Body of pancreas (tissue), 4 donors: ENCODE data around the gene CYSLTR2. TPM values are rescaled to one million over a fixed set of nuclear protein-coding genes. Genes with fewer than 3 reads are reported as not detected.
A peak's percentile ranks its signal among the peaks of the same experiment; 100 is the strongest.

ENCODE experiments used
- ATAC-seq: fragments of 150-250 bp; one replicate; pipeline ENCODE4 v1.9.1; 2016
- DNase-seq, 4 donors: peaks; one replicate each; pipeline ENCODE4 v3.0.0-alpha.2; 2019
- H3K27ac ChIP-seq, 4 donors: fragments of 200-600 bp; sonication (generic); 1 replicate in 3 of 4; 2 replicates in 1 of 4; pipeline versions ENCODE4 v1.5.1 to v1.6.1; 2016 to 2019; ENCODE audit warnings: mild to moderate bottlenecking in 1 of 4, mixed read lengths in 1 of 4, moderate library complexity in 1 of 4
- H3K27me3 ChIP-seq, 2 donors: fragments of 200-600 bp; sonication (generic); one replicate each; pipeline ENCODE4 v1.6.0; 2016; ENCODE audit warnings: mild to moderate bottlenecking in 1 of 2
- H3K36me3 ChIP-seq, 2 donors: fragments of 200-600 bp; sonication (generic); replicated peaks in 1 of 2; 2 replicates each; pipeline ENCODE4 v1.5.1; 2016; ENCODE audit warnings: low read depth in 2 of 2; ENCODE audit not compliant: insufficient read depth in 1 of 2
- H3K4me1 ChIP-seq: fragments of 200-600 bp; sonication (generic); one replicate; pipeline ENCODE4 v1.6.0; 2016
- H3K4me3 ChIP-seq, 2 donors: fragments of 200-600 bp; sonication (generic); 1 replicate in 1 of 2; 2 replicates in 1 of 2; pipeline ENCODE4 v1.5.1; 2016 to 2019
- H3K9me3 ChIP-seq, 3 donors: fragments of 200-600 bp; sonication (generic); 1 replicate in 2 of 3; 2 replicates in 1 of 3; pipeline ENCODE4 v1.5.1; 2016
- CTCF ChIP-seq, 7 experiments: fragments of 450-650 bp in 4 of 7; fragments of 200-600 bp in 3 of 7; sonication (generic) in 3 of 7; IDR thresholded peaks; one replicate each; pipeline ENCODE4 v1.5.1; 2016 to 2019; ENCODE audit warnings: antibody characterized with exemption in 7 of 7
- POLR2A ChIP-seq, 3 donors: fragments of 450-650 bp; IDR thresholded peaks; one replicate each; pipeline ENCODE4 v1.6.1; 2016; ENCODE audit warnings: antibody characterized with exemption in 3 of 3, mild to moderate bottlenecking in 2 of 3
- WGBS, 2 donors: methylation state at CpG; one replicate each; pipeline ENCODE4 v1.1.5; 2017; 5-methylcytosine and 5-hydroxymethylcytosine counted together
- intact Hi-C: fragments of 100-400 bp; cut with DNase I; formaldehyde crosslinking; loops from one replicate; pipeline ENCODE4 v1.15.1; 2023
- total RNA-seq, 2 donors: library from RNA; depleted of rRNA; stranded (reverse); fragments of >200 nt; gene quantifications; one replicate each; pipeline ENCODE4 v1.1.0, GENCODE V29; 2016

Gene CYSLTR2
- total RNA-seq, 2 donors from 2014 or later = 0.52 TPM; not detected in 1

- Histone ChIP-seq H3K36me3 (no peaks in the 10 kb centered on the region), H3K4me1 (no peaks in the 10 kb centered on the region), H3K4me3 (no peak overlapping the region), H3K9me3 (no peaks in the 10 kb centered on the region), H3K27me3 (no peaks in the 10 kb centered on the region), H3K27ac (no peak overlapping the region)
- intact Hi-C loops = no loop called here
- DNase-seq (no peak), ATAC-seq (no peak)
- TF ChIP-seq CTCF (IDR thresholded peaks at IDR 0.05) (no peak), POLR2A (IDR thresholded peaks at IDR 0.05) (no peak)
Observed at GRCh38 chr13:48644951-48645350, 8.8 kb upstream of the CYSLTR2 start.

- ATAC-seq (no peak), DNase-seq (no peak)
- no peak overlapping the region for H3K27ac ChIP-seq
- no peaks in the 10 kb centered on the region for H3K4me1 ChIP-seq
- no peaks in the 10 kb centered on the region for H3K27me3 ChIP-seq
- no peaks in the 10 kb centered on the region for H3K36me3 ChIP-seq
- TF ChIP-seq CTCF (IDR thresholded peaks at IDR 0.05) (no peak), POLR2A (IDR thresholded peaks at IDR 0.05) (no peak)
- 79 to 83% methylated on average over 3 of the region's 3 CpGs for WGBS, 2 donors
- no peaks in the 10 kb centered on the region for H3K9me3 ChIP-seq
- H3K4me3 ChIP-seq = no peak overlapping the region
- intact Hi-C loops = no loop called here
Observed at GRCh38 chr13:48645845-48646244, 7.9 kb upstream of the CYSLTR2 start.

GRCh38 chr13:48646791-48647190, 6.9 kb upstream of the CYSLTR2 start:
- no peak for TF ChIP-seq POLR2A (IDR thresholded peaks at IDR 0.05)
- TF ChIP-seq CTCF (IDR thresholded peaks at IDR 0.05) = no peak
- no peaks in the 10 kb centered on the region for H3K36me3 ChIP-seq
- no peaks in the 10 kb centered on the region for H3K4me1 ChIP-seq
- no peak overlapping the region for H3K27ac ChIP-seq
- H3K27me3 ChIP-seq = no peaks in the 10 kb centered on the region
- H3K9me3 ChIP-seq = no peaks in the 10 kb centered on the region
- peak in 1 of 4 donors; percentile 15 for DNase-seq
- intact Hi-C loops = no loop called here
- no peak overlapping the region for H3K4me3 ChIP-seq
- WGBS, 2 donors = 90 to 96% methylated on average over 3 of the region's 3 CpGs
- ATAC-seq = no peak

GRCh38 chr13:48647625-48648024, 6.1 kb upstream of the CYSLTR2 start:
- 70 to 93% methylated on average over 2 of the region's 2 CpGs for WGBS, 2 donors
- Histone ChIP-seq H3K4me3 (no peak overlapping the region), H3K27ac (no peak overlapping the region), H3K4me1 (no peaks in the 10 kb centered on the region), H3K36me3 (no peaks in the 10 kb centered on the region), H3K27me3 (no peaks in the 10 kb centered on the region), H3K9me3 (no peaks in the 10 kb centered on the region)
- TF ChIP-seq CTCF (IDR thresholded peaks at IDR 0.05) = peak in 5 of 7 experiments; percentile 15 to 66 (median 51)
- TF ChIP-seq POLR2A (IDR thresholded peaks at IDR 0.05) = no peak
- peak; percentile 75 for ATAC-seq
- DNase-seq = peak; percentile 24 to 50 (median 40)
- intact Hi-C loops = no loop called here

- H3K4me3 ChIP-seq = no peak overlapping the region
- 62 to 72% methylated on average over 2 of the region's 2 CpGs for WGBS, 2 donors
- ATAC-seq = no peak
- DNase-seq = no peak
- no peaks in the 10 kb centered on the region for H3K4me1 ChIP-seq
- intact Hi-C loops = no loop called here
- TF ChIP-seq POLR2A (IDR thresholded peaks at IDR 0.05) = no peak
- no peak for TF ChIP-seq CTCF (IDR thresholded peaks at IDR 0.05)
- H3K36me3 ChIP-seq = no peaks in the 10 kb centered on the region
- no peaks in the 10 kb centered on the region for H3K27me3 ChIP-seq
- H3K27ac ChIP-seq = no peak overlapping the region
- no peaks in the 10 kb centered on the region for H3K9me3 ChIP-seq
Observed at GRCh38 chr13:48648446-48648845, 5.3 kb upstream of the CYSLTR2 start.
